ENCODE measurements around the gene E2F3. TPM values are rescaled to one million over a fixed set of nuclear protein-coding genes. Genes with fewer than 3 reads are reported as not detected.

E2F3 gene
- total and polyA plus RNA-seq, 2 donors (not counting 3 experiments of a cell fraction or from before 2014, with no cell fraction given): 8.6 to 22.0 TPM

DNA sequence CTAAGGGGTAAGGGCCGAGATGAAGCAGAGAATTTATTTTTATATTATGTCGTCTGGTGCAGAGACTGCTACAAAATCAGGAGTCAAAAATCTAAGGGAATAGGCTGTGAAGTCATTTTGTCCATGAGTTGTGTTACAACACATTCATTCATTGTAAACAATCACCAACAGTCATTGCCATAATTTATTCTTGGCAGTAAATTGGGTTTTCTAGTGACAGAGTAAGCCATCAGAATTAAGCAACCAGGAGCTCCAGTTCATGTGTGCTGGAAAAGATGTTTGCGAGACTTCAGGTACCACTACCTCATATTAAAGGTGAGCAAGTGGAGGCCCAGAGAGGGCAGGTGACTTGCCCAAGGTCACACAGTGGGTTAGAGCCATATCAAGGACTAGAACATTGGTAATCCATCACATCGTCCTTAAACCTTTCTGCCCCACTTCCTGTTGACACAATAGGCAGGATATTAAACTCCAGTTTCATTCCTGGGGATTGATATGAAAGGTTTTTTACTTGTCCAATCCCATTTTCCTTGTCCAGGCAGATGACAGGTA lies 46.0 kb downstream of the E2F3 start:
- H2AFZ ChIP-seq (ENCODE audit: low read depth, low read length): no peak overlapping the region
- dilution Hi-C loops (cut with MboI; ENCODE audit: extremely low pct_ligation_motif_present, low sequenced_read_pairs): no loop called here
- DNase-seq (ENCODE audit: low read depth, low spot score) (no peak), FAIRE-seq (no peak)
- TF ChIP-seq POLR2A (IDR thresholded peaks at IDR 0.05; ENCODE audit: low read depth, low read length): peak; percentile 24
- TF ChIP-seq, protein P1, sequence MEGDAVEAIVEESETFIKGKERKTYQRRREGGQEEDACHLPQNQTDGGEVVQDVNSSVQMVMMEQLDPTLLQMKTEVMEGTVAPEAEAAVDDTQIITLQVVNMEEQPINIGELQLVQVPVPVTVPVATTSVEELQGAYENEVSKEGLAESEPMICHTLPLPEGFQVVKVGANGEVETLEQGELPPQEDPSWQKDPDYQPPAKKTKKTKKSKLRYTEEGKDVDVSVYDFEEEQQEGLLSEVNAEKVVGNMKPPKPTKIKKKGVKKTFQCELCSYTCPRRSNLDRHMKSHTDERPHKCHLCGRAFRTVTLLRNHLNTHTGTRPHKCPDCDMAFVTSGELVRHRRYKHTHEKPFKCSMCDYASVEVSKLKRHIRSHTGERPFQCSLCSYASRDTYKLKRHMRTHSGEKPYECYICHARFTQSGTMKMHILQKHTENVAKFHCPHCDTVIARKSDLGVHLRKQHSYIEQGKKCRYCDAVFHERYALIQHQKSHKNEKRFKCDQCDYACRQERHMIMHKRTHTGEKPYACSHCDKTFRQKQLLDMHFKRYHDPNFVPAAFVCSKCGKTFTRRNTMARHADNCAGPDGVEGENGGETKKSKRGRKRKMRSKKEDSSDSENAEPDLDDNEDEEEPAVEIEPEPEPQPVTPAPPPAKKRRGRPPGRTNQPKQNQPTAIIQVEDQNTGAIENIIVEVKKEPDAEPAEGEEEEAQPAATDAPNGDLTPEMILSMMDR (IDR thresholded peaks at IDR 0.05; ENCODE audit: extremely low read depth in 1 of 2, insufficient read depth in 1 of 2, low read depth in 1 of 2, low read length in 2 of 2): no peak
- no peak overlapping the region for H3K27ac ChIP-seq (ENCODE audit: insufficient read depth, low read depth, low read length)
- POLR2A ChIA-PET: no interaction called here
- H3K4me1 ChIP-seq (ENCODE audit: control insufficient read depth, extremely low read depth, insufficient read depth, low read length): peaks cover 4% of the 10 kb centered on the region
- H3K36me3 ChIP-seq (ENCODE audit: control insufficient read depth in 2 of 2, extremely low read depth in 1 of 2, insufficient read depth in 2 of 2, low read length in 2 of 2): no peaks in the 10 kb centered on the region
- no peaks in the 10 kb centered on the region for H3K27me3 ChIP-seq (ENCODE audit: control insufficient read depth in 2 of 2, insufficient read depth in 2 of 2, low read length in 2 of 2)
- no peaks in the 10 kb centered on the region for H3K9me1 ChIP-seq (replicated peaks; ENCODE audit: control insufficient read depth, extremely low read depth, insufficient read depth, low read length)
- no TSS peak for BruUV-seq (replicated peaks)
- H3K9ac ChIP-seq (replicated peaks; ENCODE audit: extremely low read depth, insufficient read depth, low read length): no peak overlapping the region
- intact Hi-C loops (cut with micrococcal nuclease): no loop called here
- H3K79me2 ChIP-seq (ENCODE audit: control insufficient read depth, insufficient read depth, low read length): peaks cover 79% of the 10 kb centered on the region
- no peaks in the 10 kb centered on the region for H3K9me3 ChIP-seq (replicated peaks; ENCODE audit: control insufficient read depth, insufficient read depth, low read length)
- no peak overlapping the region for H3K4me3 ChIP-seq (replicated peaks in 1 of 3; ENCODE audit: insufficient read depth in 1 of 3, low read depth in 1 of 3, low read length in 3 of 3)
- CTCF ChIA-PET: interaction anchor here (1.2 kb wide), 1 partner anchor 43 kb away, joined by 4 read pairs; no protein-coding TSS in a partner anchor
- H3K4me2 ChIP-seq (ENCODE audit: insufficient read depth, low read length): no peak overlapping the region
- H4K20me1 ChIP-seq (replicated peaks; ENCODE audit: control insufficient read depth, extremely low read depth, insufficient read depth, low read length): no peaks in the 10 kb centered on the region

DNA sequence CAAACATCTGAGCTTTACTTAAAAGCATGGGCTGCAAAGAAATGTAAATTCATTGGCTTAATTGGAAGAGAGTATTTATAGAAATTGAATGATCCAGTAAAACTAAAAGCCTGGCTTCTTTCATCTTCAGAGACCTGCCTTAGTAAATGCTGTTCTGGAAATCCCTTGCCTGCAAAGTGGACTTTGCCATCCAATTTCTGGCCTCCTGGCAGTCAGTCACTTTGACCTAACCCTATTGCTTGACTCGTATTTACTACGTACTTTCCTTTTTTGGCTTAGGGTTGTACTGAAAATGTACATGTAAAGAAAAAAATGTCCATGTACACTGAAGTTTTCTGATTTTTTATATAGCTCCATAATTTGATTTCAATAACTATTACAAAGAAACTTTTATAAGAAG lies 47.1 kb downstream of the E2F3 start:
- no peaks in the 10 kb centered on the region for H3K36me3 ChIP-seq (ENCODE audit: control insufficient read depth in 2 of 2, extremely low read depth in 1 of 2, insufficient read depth in 2 of 2, low read length in 2 of 2)
- intact Hi-C loops (cut with micrococcal nuclease) (no loop called here), dilution Hi-C loops (cut with MboI; ENCODE audit: extremely low pct_ligation_motif_present, low sequenced_read_pairs) (no loop called here)
- H3K4me3 ChIP-seq (replicated peaks in 1 of 3; ENCODE audit: insufficient read depth in 1 of 3, low read depth in 1 of 3, low read length in 3 of 3): no peak overlapping the region
- H3K79me2 ChIP-seq (ENCODE audit: control insufficient read depth, insufficient read depth, low read length): peaks cover 82% of the 10 kb centered on the region
- ChIA-PET POLR2A (no interaction called here), CTCF (no interaction called here)
- no peak overlapping the region for H3K27ac ChIP-seq (ENCODE audit: insufficient read depth, low read depth, low read length)
- H2AFZ ChIP-seq (ENCODE audit: low read depth, low read length): no peak overlapping the region
- H3K9me1 ChIP-seq (replicated peaks; ENCODE audit: control insufficient read depth, extremely low read depth, insufficient read depth, low read length): no peaks in the 10 kb centered on the region
- H3K27me3 ChIP-seq (ENCODE audit: control insufficient read depth in 2 of 2, insufficient read depth in 2 of 2, low read length in 2 of 2): no peaks in the 10 kb centered on the region
- no peak overlapping the region for H3K4me2 ChIP-seq (ENCODE audit: insufficient read depth, low read length)
- no peak for TF ChIP-seq MYC (IDR thresholded peaks at IDR 0.05; ENCODE audit: low read depth, low read length)
- TF ChIP-seq POLR2AphosphoS5 (IDR thresholded peaks at IDR 0.05; ENCODE audit: insufficient read depth, low read depth, low read length): no peak
- no peak for TF ChIP-seq EZH2 (IDR thresholded peaks at IDR 0.05; ENCODE audit: borderline replicate concordance, low read depth, low read length, severe bottlenecking)
- TF ChIP-seq FOS (IDR thresholded peaks at IDR 0.05; ENCODE audit: borderline replicate concordance, insufficient read depth, low read length): no peak
- TF ChIP-seq POLR2A (IDR thresholded peaks at IDR 0.05; ENCODE audit: low read depth, low read length): no peak
- TF ChIP-seq, protein P2, sequence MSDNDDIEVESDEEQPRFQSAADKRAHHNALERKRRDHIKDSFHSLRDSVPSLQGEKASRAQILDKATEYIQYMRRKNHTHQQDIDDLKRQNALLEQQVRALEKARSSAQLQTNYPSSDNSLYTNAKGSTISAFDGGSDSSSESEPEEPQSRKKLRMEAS (IDR thresholded peaks at IDR 0.05; ENCODE audit: insufficient read depth, insufficient read length): no peak
- FAIRE-seq: no peak
- H3K9ac ChIP-seq (replicated peaks; ENCODE audit: extremely low read depth, insufficient read depth, low read length): no peak overlapping the region
- no TSS peak for BruUV-seq (replicated peaks)
- no peak for DNase-seq (ENCODE audit: low read depth, low spot score)
- no peaks in the 10 kb centered on the region for H3K9me3 ChIP-seq (replicated peaks; ENCODE audit: control insufficient read depth, insufficient read depth, low read length)
- no peaks in the 10 kb centered on the region for H4K20me1 ChIP-seq (replicated peaks; ENCODE audit: control insufficient read depth, extremely low read depth, insufficient read depth, low read length)
- peaks cover 4% of the 10 kb centered on the region for H3K4me1 ChIP-seq (ENCODE audit: control insufficient read depth, extremely low read depth, insufficient read depth, low read length)
